Measurements from ENCODE around the gene MEIS3.
"Not testable (repeated sequence)": the region's sequence is repeated elsewhere in the genome, so short reads cannot be mapped to it uniquely, and the experiment has no call there.

Gene MEIS3

DNA sequence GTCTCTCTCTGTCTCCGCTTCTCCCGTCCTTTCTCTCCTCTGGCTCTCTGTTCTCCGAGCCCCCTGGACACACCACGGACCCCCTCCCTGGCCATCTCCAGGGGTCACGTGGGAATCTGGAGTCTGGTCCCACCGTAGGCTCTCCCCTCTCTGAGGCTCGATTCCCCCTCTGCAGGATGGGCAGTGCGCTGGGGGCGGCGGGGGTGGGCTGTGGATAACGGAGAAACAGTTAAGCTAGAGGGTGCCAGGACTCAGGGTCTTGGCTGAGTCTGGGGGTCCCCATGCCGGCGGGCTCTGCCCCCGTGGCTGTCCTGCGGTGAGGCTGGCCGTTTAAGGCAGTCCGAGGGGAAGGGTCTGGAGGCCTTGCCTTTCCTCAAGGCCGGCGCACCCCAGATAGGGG, 462 bp upstream of the MEIS3 start:
- intact Hi-C loops (cut with DNase I) = no loop called here
- DNase-seq = no peak

DNA sequence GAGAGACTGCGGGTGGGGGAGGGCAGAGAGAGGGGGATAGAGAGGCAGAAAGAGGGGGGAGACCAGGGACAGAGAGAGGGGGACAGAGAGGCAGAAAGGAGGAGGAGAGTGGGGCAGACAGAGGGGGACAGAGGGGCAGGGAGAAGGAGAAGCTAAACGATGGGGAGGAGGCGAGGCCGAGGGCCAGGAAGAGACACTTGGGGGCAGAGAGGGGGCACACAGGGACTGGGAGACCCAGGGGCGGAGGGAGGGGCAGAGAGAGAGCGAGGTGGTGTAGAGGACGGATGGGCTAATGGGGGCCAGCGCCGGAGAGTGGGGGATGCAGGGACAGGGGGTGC, 666 bp downstream of the MEIS3 start:
- DNase-seq = no peak
- intact Hi-C loops (cut with DNase I) = no loop called here

DNA sequence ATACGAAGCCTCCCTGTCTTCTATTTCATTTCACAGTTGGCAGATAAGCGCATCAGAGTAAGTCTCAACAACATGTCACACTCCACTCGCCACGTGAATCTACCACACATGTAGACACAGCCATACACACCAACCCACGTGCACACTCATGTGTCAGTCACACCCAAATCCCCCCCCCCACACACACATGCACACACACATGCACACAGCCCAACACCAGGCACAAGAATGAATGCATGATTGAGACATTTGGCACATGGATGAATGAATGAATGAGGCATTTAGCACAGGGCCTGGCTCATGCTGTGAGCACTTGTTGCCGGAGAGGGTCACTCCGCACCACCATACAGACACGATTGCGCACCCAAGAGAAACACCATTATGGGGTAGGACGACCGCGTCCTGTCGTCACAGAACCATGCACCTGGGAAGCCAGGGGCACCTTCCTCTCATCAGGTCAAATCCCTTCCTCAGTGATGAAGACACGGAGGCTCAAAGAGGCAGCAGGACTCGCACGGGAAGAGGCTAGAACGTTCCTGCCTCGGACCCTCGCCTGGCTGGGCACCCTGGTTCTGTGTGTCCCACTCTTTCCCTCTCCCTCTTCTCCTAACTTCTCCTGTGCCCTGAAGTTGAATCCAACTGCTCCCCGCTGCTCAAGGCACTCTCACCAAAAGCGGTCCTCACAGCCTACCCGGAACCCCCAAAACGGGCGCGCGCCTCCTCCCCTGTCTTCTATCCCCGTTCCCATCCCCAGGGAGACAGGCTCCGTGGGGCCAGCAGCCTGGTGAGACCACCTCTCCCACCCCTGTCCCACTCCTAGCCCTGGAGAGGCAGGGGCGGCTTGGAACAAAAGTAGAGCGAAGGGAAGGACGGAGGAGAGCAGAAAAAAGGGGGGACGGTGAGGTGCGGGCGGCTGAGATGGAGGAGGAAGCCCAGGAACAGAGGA, 1.3 kb downstream of the MEIS3 start:
- intact Hi-C loops (cut with DNase I) = no loop called here
- no peak for DNase-seq

DNA sequence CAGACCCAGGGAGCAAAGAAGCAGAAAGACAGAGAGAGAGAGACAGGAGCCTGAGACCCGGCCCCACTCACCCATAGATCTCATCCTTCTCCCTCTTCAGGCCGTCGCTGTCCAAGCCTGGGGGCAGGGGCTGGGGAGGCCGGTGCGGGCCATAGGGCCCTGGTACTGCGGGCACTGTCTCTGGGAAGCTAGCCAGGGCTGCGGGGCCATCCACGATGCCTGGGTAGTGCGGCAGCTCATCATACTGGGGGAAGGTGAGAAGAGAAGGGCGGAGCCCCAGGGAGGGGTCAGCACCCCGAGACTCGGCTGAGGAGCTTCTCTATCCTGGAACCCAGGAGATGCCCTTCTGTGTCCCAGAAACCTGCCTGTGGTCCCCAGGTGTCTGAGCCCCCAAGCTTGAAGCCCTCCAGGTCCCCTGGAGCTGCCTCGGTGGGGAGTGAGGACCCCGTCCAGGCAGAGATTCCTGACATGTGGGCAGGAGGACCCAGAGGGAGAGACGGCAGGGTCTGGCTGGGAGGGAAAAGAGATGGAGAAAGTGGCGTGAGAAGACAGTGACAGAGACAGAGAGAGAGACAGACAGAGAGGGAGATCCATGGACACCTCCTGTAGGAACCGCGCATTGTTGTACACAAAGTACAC, 2.1 kb downstream of the MEIS3 start:
- DNase-seq = no peak
- intact Hi-C loops (cut with DNase I) = no loop called here

DNA sequence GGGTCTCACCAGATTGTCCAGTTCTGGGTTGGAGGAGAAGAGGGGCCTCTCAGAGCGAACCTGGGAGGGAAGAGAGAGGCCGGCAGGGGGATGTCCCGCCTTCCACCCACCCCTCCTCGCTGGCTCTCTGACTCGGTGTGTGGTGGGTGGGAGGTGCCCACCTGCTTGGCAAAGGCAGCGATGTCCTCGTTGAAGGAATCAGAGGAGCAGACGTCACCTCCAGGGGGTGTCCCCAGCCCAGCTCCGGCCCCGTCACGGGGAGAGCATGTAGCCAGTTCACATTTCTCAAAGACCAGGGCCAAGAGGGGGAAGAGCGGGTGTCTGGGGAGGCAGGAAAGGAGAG, 2.7 kb downstream of the MEIS3 start:
- no peak for DNase-seq
- intact Hi-C loops (cut with DNase I) = no loop called here

DNA sequence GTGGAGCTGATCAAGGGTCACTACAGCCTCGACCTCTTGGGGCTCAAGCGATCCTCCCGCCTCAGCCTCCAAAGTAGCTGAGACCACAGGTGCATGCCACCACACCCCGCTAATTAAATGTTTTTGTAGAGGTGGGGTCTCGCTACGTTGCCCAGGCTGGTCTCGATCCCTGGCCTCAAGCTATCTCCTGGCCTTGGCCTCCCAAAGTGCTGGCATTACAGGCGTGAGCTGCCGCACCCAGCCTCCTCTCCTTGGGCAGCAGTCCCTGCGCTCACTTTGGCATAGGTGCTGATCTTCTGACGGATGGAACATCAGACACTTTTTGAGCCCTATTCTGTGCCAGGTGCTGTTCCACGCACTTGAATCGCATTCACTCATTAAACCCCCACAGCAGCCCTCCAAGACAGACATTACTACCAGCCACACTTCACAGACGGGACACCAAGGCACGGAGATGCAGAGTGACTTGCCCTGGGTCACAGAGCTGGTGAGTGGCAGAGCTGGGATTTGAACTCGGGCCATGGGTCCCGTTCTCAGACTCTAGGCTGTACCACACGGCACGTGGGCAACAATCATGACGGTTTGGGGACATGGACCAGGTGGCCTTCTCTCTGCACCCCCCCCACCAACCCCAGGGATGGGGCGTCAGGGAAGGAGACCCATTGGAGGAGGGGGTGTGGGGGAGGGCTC, 3.2 kb downstream of the MEIS3 start:
- no peak for DNase-seq
- intact Hi-C loops (cut with DNase I) = no loop called here

DNA sequence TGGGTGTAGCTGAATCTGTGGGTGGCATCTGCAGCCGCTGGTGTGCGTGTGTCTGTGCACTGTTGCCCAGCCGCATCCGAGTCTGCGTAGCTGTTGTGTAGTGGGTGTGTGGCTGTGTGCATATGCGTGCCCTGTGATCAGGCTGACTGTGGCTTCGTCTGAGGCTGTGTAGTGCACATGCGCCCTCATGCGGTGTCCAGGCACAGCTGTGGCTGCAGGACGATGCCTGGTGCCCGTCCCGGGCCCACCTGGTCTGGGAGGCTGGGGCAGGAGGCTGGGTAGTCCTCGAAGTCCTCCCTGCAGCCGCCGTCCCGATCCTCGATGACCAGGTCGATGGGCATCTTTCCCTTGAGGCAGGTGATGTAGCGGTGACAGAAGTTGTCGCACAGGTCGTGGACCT, 4.9 kb downstream of the MEIS3 start:
- intact Hi-C loops (cut with DNase I) = no loop called here
- peak in 5 of 42 donors; percentile 14 to 42 (median 26) for DNase-seq

DNA sequence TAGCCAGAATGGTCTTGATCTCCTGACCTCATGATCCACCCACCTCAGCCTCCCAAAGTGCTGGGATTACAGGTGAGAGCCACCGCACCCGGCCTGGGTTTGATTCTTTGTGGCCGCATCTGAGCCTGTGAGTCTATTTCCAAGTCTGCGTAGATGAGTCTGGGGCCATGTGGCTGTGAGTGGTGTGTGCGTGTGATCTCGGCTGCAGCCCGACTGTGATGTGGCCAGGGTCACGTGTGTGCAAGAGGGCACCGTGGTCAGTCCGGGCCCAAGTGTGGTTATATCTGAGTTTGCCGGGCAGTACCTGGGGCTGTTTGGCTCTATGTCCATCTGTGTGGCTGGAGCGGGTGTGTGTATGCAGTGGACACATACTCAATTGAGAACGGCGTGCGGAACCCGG, 5.4 kb downstream of the MEIS3 start:
- no peak for DNase-seq
- intact Hi-C loops (cut with DNase I) = no loop called here

DNA sequence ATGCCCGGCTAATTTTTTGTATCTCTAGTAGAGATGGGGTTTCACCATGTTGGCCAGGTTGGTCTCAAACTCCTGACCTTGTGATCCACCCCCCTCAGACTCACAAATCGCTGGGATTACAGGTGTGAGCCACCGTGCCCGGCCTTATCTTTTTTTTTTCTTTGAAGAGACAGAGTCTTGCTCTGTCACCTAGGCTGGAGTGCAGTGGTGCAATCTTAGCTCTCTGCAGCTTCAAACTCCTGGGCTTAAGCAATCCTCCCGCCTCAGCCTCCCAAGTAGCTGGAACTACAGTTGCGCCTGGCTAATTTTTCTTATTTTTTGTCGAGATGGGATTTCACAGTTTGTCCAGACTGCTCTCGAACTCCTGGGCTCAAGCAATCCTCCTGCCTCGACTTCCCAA, 7.6 kb downstream of the MEIS3 start:
- intact Hi-C loops (cut with DNase I); DNase-seq: not testable (repeated sequence)

DNA sequence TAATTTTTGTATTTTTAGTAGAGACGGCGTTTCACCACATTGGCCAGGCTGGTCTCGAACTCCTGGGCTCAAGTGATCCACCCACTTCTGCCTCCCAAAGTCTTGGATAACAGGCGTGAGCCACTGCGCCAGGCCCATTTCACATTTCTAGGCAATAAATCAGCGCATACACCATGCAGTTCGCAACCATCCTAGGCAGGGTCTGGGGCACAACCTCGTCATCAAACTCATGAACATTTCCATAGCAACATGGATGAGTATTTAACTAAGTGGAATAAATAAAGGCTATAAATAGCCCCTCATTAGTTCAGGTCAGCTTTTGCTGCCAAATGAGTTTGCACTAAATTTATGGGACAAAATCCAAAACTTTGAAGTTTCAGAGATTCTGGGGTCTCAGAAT, 8.2 kb downstream of the MEIS3 start:
- no peak for DNase-seq
- intact Hi-C loops (cut with DNase I) = no loop called here

DNA sequence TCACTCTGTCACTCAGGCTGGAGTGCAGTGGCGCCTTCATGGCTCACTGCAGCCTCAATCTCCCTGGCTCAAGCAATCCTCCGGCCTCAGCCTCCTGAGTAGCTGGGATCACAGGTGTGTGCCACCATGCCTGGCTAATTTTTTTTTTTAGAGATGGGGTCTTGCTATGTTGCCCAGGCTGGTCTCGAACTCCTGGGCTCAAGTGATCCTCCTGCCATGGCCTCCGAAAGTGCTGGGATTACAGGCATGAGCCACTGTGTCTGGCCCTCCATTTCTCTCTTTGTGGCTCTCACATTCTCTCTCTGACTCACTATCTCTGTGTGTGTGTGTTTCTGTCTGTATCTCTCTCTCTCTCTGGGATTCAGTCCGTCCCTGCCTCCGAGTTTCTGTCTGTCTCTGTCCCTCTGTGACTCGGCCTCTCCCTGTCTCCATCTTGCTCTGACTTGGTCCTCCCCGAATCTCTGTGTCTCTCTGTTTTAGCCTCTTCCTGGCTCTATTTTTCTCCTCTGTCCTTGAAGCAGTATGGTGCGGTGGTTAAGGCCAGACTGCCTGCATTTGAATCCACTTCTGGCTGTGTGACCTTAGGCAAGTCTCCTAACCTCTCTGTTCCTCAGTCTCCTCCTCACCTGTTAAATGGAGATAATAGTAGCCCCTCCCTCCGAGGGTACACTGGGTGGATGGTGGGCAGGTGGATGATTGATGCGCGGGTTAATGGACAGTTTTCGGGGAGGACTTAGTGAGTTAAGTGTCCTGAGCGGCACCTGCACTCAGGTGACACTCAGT, 11.0 kb downstream of the MEIS3 start:
- DNase-seq = no peak
- intact Hi-C loops (cut with DNase I) = no loop called here

DNA sequence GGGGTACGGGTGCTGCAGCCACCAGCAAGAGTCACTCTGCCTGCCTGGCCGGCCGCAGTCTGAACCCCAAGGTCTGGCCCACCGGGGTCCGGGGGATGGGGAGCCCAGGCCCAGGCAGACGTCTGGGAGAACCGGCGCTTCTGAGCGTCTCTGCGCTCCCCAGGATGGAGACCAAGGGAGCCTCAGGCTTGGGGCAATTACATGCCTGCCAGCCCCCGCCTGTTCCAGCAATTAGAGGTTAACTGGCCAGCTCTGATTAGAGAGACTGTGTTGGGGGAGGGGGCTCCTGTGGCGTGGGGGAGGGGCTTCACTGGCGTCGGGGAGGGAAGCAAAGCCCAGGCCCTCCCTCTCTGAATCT, 11.9 kb downstream of the MEIS3 start:
- DNase-seq = no peak
- intact Hi-C loops (cut with DNase I) = no loop called here

DNA sequence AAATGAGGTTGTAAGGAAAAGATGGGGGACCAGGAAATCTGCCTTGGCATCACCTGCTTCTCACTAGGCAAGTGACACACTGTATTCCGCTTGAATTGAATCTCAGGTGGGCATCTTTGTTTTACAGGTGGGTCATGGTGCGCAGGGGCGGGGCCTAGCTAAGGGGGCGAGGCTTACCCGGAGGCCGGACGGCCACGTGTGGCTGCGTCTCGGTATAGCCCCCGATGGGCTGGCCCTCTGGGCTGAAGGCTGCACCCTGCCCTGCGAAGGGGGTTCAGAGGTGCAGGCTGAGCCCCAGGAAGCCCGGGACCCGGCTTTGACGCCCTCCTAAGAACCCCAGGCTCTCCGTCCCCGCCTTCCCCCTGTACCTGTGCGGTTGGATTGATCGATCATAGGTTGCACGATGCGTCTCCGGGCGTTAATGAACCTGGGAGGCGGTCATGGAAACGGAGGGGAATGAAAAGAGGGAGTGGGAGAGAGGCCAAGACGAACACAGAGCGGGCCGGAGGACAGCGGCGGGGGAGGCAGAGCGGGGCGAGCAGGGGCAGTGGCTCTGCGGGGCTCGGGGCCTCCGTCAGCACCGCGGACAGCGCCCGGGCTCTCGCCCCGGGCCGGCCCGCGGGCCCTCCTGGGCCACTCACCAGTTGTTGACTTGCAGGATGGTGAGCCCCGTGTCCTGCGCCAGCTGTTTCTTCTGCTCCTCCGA, 12.5 kb downstream of the MEIS3 start:
- intact Hi-C loops (cut with DNase I) = no loop called here
- DNase-seq = no peak

DNA sequence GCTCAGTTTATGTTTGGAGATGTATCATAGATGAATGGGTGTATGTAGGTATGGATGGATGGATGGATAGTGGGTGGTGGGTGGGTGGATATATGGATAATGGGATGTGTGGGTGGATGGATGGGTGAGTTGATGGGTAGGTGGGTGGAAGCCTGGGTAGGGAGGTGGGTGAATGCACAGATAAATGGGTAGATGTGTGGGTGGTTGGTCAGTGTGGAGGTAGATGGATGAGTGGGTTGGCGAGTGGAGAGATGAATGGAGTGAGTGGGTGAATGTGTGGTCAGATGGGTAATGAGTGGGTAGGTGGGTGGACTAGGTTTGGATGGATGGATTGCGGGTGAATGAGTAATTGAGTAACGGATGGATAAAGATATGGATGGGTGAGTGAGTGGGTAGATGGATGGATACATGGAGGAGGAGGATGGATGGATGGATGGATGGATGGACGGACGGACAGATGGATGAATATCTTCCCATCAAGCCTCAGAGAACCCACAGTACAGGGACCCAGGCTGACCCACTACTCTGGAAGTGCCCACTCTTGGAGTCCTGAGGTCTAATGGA, 13.4 kb downstream of the MEIS3 start:
- intact Hi-C loops (cut with DNase I) = no loop called here
- no peak for DNase-seq

DNA sequence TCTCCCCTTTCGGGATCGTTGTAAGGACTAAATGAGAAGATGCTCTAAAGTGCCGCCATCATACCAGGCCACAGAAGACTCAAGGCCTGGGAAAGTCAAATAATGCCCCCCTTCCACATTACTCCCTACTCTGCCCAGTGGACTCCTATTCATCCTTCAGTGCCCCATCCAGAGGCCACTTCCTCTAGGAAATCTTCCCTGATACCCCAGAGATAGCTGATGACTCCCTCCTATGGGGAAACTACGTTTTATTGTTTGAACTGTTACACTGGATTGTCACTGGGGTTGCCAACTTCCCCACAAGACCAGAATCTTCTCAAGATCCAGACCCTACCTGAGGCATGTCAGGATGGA, 14.2 kb downstream of the MEIS3 start:
- DNase-seq = no peak
- intact Hi-C loops (cut with DNase I) = no loop called here

DNA sequence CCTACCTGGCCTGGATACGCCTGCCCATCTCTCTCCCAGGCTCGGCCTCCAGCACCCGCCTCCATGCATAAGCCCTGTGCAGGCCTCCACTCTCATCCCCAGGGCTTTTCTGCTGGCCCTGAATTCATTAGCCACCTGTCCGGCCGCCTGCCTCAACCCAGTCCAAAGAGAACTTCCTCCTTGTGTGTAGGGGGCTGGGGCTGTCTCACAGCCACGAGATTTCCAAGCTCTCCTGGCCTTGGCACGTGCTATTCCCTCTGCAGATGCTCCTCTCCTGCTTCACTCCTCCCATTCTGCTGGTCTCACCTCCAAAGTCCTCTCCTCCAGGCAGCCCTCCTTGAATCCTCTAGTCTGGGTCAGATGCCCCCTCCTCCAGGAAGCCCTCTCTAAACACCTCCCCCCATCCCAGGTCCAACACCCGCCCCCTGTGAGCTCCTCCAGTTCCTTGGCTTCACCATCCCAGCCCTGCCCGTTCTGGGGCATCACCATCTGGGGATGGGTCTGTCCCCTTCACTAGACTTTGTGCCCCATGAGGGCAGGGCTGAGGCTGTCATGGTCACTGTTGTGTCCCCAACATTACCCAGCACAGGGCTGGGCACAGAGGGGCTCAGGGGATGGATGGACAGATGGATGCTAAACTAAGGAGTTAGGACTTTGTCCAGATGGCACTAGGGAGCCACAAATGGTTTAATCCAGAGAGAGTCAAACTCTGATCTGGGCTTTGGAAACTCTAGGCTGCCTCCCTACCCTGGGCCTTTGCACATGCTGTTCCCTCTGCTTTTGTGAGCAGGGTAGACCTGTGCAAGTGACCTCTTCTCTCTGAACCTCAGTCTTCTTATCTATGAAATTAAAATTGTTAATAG, 14.8 kb downstream of the MEIS3 start:
- intact Hi-C loops (cut with DNase I) = no loop called here
- DNase-seq = no peak

DNA sequence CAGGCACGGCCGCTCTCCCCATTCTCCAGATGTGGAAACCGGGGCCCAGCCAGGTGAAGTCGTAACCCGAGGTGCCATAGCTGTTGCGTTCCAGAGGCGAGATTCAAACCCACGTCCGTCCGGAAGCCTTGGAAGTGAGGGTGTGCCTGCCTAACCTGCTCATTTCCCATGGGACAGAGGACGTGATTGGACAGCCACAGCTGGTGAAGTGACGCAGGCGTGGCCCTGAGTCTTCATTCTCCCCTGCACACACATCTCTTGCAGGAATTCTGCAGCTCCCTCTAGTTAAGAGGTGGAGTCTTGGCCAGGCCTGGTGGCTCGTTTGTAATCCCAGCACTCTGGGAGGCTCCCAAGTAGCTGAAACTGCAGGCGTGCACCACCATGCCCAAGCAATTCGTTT, 16.8 kb downstream of the MEIS3 start:
- DNase-seq = no peak
- intact Hi-C loops (cut with DNase I) = no loop called here

Measured in head of caudate nucleus (tissue), 42 donors.